CD4-positive, alpha-beta T cell treated with Interleukin-10 for 1 hour (primary cell): ENCODE measurements around the gene DCAF4.
"Not testable (repeated sequence)": the region's sequence is repeated elsewhere in the genome, so short reads cannot be mapped to it uniquely, and the experiment has no call there.

Experiments
- DNase-seq: peaks from one replicate; pipeline ENCODE4 v3.0.0-alpha.2; 2020

Gene DCAF4

GRCh38 chr14:72975770-72976169 lies 49.5 kb downstream of the DCAF4 start:
- no peak for DNase-seq

GRCh38 chr14:72978856-72979255 lies 52.6 kb downstream of the DCAF4 start:
- DNase-seq, result no peak

- DNase-seq, result no peak
These were observed 54.6 kb downstream of the DCAF4 start for GRCh38 chr14:72980863-72981262.

- DNase-seq, result no peak
These were observed 56.0 kb downstream of the DCAF4 start for GRCh38 chr14:72982146-72982708.

- DNase-seq, result no peak
These were observed 60.0 kb downstream of the DCAF4 start for GRCh38 chr14:72986214-72986613.

- DNase-seq, result no peak
These were observed 60.6 kb downstream of the DCAF4 start for GRCh38 chr14:72986857-72987256.

- DNase-seq, result no peak
These were observed 63.9 kb downstream of the DCAF4 start for GRCh38 chr14:72990171-72990570.

- no peak for DNase-seq
These were observed 70.7 kb downstream of the DCAF4 start for GRCh38 chr14:72996916-72997315.

GRCh38 chr14:72998252-72998903 lies 72.1 kb downstream of the DCAF4 start:
- DNase-seq, result no peak

- DNase-seq, result no peak
These were observed 73.1 kb downstream of the DCAF4 start for GRCh38 chr14:72999316-72999715.

GRCh38 chr14:73000073-73000472 lies 73.8 kb downstream of the DCAF4 start:
- no peak for DNase-seq

- DNase-seq, result no peak
These were observed 77.4 kb downstream of the DCAF4 start for GRCh38 chr14:73003681-73004080.

GRCh38 chr14:73004641-73005040 lies 78.4 kb downstream of the DCAF4 start:
- DNase-seq, result not testable (repeated sequence)

GRCh38 chr14:73007835-73008234 lies 81.6 kb downstream of the DCAF4 start:
- no peak for DNase-seq

GRCh38 chr14:73008501-73008900 lies 82.2 kb downstream of the DCAF4 start:
- DNase-seq, result no peak
